CD4-positive, alpha-beta T cell treated with Interleukin-21 for 1 hour (primary cell): ENCODE measurements around the gene SUMO3.
"Not testable (repeated sequence)": the region's sequence is repeated elsewhere in the genome, so short reads cannot be mapped to it uniquely, and the experiment has no call there.

Experiments used
- DNase-seq: peaks from one replicate; pipeline ENCODE4 v3.0.0-alpha.2; 2020

SUMO3 gene

GRCh38 chr21:44846485-44847260 is 28.8 kb upstream of the SUMO3 start:
- DNase-seq: peak; percentile 30

DNA sequence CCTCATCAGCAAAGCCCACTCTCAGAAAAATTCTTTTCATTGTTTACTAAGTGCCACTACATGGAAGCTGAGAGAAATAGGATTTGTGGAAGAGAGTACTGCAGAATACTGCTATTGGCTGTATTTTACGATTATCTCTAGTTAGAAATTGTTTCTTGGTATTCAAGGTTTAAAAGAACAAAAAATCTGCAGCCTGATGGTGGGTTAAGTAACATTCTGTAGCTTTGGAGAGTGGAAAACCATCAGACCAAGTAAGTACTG is 28.3 kb upstream of the SUMO3 start:
- no peak for DNase-seq

- peak; percentile 52 for DNase-seq
Observed at GRCh38 chr21:44845418-44846223, 27.8 kb upstream of the SUMO3 start.

GRCh38 chr21:44844256-44844655 is 26.4 kb upstream of the SUMO3 start:
- DNase-seq: no peak

DNA sequence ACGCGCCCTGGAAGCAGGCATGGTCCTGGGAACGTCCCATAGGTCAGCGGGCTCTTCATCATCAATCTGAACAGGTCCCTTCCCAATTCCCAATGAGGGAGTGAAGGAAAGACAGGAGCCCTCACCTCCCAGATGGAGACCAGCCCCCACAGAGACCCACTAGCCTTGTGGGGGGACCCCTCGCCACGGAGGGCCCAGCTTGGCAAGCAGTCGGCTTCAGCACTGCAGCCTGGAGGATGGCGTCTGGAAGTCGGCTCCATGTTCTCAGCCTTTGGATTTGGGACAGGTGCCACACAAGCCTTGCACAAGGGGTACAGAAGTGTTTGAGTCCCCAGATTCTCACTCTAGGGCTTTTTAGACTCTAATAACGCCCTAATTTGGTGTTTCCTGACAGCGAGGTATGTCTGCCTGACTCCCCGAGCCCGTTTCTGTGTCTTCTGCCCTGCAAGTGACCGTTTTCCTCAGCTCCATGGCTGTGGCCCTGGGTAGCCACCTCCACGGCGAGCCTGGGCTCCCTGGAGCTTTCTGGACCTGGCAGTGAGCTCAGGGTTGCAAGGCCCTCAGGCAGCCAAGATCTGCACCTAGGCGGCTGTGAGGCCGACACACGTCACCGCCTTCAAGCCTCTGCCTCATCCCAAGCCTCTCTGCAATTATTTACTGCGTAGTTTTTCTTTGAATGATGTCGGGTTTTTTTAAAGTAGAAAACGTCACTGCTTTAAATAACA is 25.0 kb upstream of the SUMO3 start:
- DNase-seq: no peak

DNA sequence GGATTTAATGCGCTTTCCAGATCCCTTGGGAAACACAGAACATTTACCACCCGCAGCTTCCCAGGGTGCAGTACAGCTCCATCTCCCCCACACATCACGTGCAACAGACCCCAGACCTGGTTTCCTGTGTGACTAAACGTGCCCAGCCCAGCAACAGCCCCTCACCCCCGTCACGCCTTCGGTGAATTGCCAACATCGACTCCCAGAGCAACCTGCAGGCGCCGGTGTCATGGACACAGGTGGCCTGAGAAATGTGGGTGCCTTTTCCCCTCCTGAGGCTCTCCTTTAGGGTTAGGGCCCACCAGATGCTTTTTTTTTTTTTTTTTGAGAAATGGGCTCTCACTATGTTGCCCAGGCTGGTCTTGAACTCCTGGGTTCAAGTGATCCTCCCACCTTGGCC is 24.2 kb upstream of the SUMO3 start:
- no peak for DNase-seq

- no peak for DNase-seq
Observed at GRCh38 chr21:44840771-44841170, 22.9 kb upstream of the SUMO3 start.

- no peak for DNase-seq
Observed at GRCh38 chr21:44838951-44839350, 21.1 kb upstream of the SUMO3 start.

DNA sequence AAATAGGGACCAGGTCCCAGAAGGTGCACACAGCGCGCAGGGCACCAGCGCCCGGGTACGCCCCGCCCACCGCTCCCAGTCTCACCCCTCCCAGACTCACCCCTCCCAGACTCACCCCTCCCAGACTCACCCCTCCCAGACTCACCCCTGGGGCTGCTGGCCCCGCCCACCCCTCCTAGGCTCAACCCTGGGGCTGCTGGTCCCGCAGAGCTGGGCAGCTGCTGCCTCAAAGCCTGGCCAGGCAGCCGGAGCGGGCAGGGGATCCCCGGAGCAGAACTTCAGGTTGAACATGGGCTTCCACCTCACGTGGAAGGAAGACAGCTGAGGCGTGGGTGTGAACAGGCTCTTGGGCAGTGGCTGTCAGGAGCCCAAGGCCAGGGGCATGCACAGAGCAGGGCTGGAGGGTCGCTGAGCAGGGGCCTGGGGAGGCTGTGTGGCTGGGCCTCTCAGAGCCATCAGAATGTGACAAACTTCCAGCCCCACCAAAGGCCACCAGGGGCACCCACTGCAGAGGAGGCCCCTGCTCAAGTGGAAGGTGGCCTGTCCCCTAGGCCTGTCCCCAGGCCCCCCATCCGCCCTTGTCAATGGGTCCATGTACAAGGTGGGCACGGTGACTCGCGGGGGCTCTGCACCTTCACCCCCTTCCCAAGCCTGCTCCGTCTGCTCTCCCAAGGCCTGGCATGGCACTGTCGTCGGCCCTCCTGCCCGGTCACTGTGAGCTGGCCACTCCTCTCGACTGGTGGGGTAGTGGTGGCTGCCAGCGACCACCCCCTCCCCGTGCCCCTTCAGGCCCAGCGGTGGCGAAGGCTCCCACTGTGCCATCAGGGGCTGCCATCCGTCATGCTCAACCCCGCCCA is 20.4 kb upstream of the SUMO3 start:
- DNase-seq: no peak

- no peak for DNase-seq
Observed at GRCh38 chr21:44837537-44837936, 19.7 kb upstream of the SUMO3 start.

DNA sequence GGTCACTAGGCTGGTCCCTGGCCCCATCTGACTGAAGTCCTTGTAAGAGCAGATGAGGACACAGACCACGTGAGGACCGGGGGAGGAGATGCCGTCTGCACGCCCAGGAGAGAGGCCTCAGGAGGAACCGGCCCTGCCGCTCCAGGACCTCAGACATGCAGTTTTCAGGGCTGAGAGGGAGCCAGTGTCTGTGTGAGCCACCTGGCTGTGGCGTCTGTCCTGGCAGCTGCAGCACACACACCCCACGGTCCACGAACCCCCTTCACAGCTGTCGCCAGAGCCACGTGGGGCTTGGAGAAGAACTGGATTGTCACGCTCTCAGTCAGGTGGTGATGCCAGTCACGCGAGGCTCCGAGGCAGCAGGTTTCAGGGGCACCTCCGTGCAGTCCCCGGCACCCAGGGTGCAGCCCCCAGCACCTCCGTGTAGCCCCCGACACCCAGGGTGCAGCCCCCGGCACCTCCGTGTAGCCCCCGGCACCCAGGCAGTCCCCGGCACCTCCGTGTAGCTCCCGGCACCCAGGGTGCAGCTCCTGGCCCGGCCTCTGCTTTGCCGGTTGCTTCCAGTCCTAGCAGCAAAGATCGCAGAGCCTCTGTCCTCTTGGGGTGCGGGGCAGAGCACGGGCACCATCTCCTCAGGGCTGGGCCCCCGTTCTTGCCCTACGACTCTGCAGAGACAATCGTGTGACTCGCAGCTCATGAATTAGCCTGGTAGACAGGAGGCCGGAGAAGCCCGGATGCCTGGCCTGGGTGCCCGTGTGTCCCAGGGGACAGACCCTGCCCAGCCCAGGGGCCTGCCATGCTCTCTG is 19.0 kb upstream of the SUMO3 start:
- DNase-seq: no peak

- no peak for DNase-seq
Observed at GRCh38 chr21:44836349-44836665, 18.4 kb upstream of the SUMO3 start.

GRCh38 chr21:44835647-44835973 is 17.7 kb upstream of the SUMO3 start:
- DNase-seq: no peak

DNA sequence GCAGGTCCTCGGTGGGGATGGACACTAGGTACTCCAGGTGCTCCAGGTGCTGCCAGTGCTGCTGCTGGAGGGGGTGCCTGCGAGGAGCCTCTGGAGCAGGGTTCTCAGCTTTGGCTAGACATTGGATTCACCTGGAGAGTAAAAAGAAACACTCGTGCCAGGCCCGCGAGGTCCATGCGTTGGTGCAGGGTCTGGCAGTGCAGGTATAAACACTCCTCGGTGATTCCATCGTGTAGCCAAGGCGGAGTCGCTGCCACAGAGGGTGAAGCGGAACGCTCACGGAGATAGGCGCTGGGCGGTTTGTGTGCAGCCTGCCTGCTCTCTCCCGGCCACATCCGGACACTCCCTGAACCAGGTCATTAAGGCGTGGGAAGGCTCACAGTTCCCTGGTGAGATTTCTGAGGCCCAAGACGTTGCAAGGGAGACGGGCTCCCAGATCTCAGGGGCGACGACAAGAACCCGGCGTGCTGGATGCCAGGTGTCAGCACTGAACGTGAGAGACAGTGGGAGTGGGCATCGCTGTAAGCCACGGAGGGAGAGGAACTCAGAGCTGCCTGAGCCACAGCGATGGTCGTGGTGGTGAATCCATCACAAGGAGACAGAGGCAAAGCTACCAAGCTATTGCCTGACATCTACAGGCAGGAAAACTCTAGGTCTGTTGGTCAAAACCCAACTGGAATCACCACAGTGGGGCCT is 17.2 kb upstream of the SUMO3 start:
- no peak for DNase-seq

DNA sequence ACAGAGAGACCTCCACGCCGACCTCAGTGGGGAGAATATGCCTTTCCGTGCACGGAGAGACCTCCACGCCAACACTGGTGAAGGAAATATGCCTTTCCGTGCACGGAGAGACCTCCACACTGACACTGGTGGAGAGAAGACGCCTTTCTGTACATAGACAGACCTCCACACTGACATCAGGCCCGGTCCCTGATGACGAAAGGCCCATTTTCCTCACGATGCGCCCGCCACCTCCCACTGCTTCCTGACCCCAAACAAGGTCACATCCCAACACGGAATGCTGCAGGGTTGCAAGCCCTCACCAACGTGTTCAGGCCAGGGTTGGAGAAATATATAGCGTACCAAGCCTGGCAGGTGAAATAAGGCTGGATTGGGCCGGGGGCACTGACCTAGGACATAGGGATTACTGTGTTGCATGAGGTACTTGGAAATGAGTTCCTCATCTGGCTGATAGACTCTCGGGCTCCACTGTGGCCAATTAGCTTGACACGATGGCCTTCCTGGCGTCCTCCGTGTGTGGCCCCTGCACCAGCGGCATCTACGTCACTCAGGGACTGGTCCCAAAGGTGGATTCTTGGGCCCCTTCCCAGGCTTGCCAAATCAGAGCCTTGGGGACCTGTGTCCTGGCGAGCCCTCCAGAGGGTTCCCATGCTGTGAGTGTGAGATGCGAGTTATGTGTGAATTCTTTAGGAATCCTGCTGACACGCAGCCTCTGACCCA is 16.5 kb upstream of the SUMO3 start:
- DNase-seq: no peak

DNA sequence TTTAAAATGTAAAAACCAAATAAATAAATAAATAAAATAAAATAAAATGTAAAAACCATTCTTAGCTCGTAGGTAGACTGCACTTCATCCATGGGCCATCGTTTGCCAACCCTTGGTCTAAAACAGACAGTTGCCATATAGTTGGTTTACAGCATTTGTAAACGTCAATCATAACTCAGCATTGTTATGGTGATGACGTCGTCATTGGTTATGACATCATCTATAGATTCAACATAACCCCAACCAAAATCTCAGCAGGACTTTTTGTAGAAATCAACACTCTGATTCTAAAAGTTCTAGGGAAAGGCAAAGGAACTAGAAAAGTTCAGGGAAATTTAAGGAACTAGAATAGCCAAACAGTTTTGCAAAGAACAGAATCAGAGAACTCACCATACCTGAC is 15.8 kb upstream of the SUMO3 start:
- no peak for DNase-seq

DNA sequence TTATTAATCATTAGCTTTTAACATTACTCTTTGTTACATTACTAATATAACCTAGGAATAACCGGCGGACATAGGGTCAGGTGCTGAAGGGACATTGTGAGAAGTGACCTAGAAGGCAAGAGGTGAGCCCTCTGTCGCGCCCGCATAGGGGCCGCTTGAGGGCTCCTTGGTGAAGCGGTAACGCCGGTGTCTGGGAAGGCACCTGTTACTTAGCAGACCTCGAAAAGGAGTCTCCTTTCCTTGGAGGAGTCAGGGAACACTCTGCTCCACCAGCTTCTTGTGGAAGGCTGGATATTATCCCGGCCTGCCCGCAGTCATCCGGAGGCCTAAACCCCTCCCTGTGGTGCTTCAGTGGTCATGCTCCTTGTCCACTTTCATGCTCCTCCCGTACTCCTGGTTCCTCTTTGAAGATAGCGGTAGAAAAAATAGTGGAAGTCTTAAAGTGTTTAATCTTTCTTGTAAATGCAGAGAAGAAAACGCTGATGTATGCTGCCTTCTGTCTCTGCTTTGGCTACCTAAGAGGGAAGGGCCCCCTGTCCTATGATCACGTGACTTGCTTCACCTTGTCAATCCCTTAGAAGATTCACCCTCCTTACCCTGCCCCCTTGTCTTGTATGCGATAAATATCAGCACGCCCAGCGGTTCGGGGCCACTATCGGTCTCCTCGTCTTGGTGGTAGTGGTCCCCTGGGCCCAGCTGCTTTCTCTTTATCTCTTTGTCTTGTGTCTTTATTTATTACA is 14.8 kb upstream of the SUMO3 start:
- DNase-seq: not testable (repeated sequence)

- DNase-seq: no peak
Observed at GRCh38 chr21:44831227-44831860, 13.5 kb upstream of the SUMO3 start.

- DNase-seq: no peak
Observed at GRCh38 chr21:44829507-44830092, 11.7 kb upstream of the SUMO3 start.
